IgD-negative memory B cell (primary cell): Measurements from ENCODE around the gene P2RY6. TPM values are rescaled to one million over a fixed set of nuclear protein-coding genes. Genes with fewer than 3 reads are reported as not detected.

Experiments used
- H3K27ac Mint-ChIP-seq, 3 donors: one replicate each; pipeline ENCODE4 v1.8.0; 2020 to 2022; ENCODE audit warnings: mild to moderate bottlenecking in 3 of 3, mixed read lengths in 3 of 3, moderate library complexity in 1 of 3
- H3K27me3 Mint-ChIP-seq: one replicate; pipeline ENCODE4 v1.8.0; 2021; ENCODE audit warnings: mixed read lengths
- H3K36me3 Mint-ChIP-seq: one replicate; pipeline ENCODE4 v1.8.0; 2020; ENCODE audit warnings: mild to moderate bottlenecking, mixed read lengths
- H3K4me1 Mint-ChIP-seq, 3 donors: one replicate each; pipeline ENCODE4 v1.8.0; 2020 to 2022; ENCODE audit warnings: mixed read lengths in 3 of 3, mild to moderate bottlenecking in 1 of 3
- H3K4me3 Mint-ChIP-seq, 4 donors: one replicate each; pipeline ENCODE4 v1.8.0; 2020 to 2022; ENCODE audit warnings: mild to moderate bottlenecking in 4 of 4, mixed read lengths in 4 of 4, moderate library complexity in 3 of 4
- H3K9me3 Mint-ChIP-seq, 3 donors: one replicate each; pipeline ENCODE4 v1.8.0; 2020 to 2021; ENCODE audit warnings: mixed read lengths in 3 of 3, mild to moderate bottlenecking in 1 of 3
- polyA plus RNA-seq: library from polyadenylated mRNA; unstranded; fragments of 300-500 nt; fragmentation: Illumina TruSeq; gene quantifications from one replicate; pipeline ENCODE4 v1.2.3, GENCODE V29; 2021

P2RY6 gene
- polyA plus RNA-seq, 1 donor from 2014 or later = not detected

DNA sequence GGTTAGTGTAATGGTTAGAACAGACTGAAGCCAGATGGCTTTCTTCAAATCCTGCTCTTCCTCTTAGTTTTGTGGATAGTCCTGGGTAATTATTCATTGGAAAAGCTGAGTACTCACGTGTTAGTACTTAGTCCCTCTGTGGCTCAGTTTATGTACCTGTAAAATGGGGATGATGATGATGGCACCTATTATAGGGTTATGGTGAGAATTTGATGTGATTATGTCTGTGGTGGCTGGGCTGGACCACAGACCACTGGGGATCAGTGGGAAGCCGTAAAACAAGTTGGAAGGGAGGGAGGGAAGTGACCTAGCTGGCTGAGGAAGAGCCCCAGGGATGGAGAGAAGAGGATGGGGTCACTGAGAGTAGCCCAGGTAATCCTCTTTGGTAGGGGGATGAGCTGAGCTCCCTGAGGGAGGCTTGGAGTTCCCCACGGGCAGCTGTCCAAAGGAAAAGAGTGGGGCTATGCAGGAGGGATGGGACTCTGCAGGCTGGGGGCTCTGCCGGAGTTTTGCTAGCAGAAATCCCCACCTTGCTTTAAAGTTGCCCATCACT lies 55.8 kb downstream of the P2RY6 start:
- Mint-ChIP-seq H3K36me3 (no peaks in the 10 kb centered on the region), H3K9me3 (peaks cover 0 to 1% (median 0%) of the 10 kb centered on the region in 3 donors), H3K27ac (no peak overlapping the region), H3K4me3 (peak overlapping the region in 1 of 4 donors; percentile 13), H3K4me1 (peaks cover 8 to 14% (median 12%) of the 10 kb centered on the region in 3 donors), H3K27me3 (no peaks in the 10 kb centered on the region)

DNA sequence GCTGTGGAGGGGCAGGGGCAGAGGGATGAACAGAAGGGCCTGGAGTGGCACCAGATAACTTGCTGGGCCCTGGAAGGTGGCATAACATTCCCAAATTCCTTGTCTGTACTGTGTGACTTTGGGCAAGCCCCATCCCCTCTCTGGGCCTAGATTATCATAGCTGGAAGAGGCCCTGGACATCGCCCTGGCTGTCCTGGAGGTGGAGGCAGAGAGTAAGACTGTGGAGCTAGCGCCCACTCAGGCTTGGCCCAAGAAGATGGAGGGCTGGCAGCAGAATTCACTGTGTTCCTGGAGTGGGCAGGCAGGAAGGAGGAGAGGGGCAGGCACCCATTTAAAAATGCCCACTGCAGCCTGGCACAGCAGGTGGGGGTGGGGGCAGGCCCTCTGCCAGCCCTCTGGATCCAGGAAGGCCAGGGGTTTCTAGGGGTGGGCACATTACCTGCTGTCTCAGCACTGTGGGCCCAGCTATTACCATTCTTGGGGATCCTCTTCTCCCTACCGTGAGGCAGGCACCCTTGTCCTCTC lies 58.5 kb downstream of the P2RY6 start:
- Mint-ChIP-seq H3K27ac (peak overlapping the region in 1 of 3 donors; percentile 52), H3K4me1 (peaks cover 2 to 4% (median 4%) of the 10 kb centered on the region in 3 donors), H3K9me3 (peaks cover 0 to 1% (median 0%) of the 10 kb centered on the region in 3 donors), H3K4me3 (no peak overlapping the region), H3K27me3 (peaks cover 2% of the 10 kb centered on the region), H3K36me3 (no peaks in the 10 kb centered on the region)

DNA sequence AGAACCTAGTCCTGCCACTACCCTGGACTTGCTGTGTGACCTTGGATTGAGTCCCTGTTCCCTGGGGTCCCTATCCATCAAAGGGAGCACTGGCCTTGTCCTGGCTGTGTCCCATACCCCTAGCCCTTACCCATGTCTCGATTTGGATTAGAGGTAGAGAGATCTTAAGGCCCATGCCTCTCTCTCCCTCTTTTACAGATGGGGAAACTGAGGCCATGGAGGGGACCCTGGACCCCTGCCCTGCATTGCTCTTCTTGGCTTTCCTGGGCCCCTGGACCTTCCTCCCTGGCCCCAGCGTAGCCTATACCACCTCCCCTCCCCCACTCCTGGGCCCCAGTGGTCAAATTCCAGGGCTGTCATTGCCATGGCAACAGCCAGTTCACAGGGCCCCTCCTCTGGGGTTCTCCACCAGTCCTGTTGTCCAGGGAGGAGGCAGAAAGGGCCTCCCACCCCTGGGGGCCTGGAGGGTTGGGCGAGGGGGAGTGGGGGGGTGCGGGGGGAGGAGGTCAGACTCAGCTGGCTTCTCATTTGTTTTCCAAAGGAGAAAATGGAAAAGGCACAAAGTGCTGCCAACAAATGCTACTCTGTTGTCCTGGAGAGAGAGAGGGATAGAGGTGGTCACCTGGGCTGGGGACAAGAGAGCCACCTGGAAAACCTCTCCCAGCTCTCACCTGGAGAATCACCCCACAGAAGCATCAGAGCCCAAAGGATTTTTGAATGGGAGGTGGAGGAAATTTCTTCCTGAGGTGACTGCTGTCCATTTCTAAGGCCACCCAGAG lies 59.2 kb downstream of the P2RY6 start:
- Mint-ChIP-seq H3K27me3 (peaks cover 2% of the 10 kb centered on the region), H3K36me3 (no peaks in the 10 kb centered on the region), H3K4me1 (peaks cover 0 to 2% (median 0%) of the 10 kb centered on the region in 3 donors), H3K4me3 (no peak overlapping the region), H3K27ac (no peak overlapping the region), H3K9me3 (peaks cover 0 to 1% (median 0%) of the 10 kb centered on the region in 3 donors)

DNA sequence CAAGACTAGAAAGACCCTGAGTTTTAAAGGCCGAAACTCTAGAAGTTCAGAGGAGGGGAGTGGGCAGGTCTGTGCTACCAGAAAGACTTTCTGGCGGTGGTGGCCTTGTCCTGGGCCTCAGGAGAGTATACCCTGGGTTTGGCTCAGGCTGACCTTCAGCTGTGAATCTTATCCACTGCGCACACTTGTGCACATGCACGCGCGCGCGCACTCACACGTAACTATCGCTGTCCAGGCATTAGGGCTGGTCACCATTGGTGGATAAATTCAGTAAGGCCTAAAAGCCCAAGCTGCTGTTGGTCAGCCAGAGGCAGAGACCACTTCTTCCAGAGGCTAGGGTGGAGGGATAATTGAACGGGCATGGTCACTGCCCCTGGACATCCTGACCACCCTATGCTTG lies 61.0 kb downstream of the P2RY6 start:
- Mint-ChIP-seq H3K27me3 (peaks cover 2% of the 10 kb centered on the region), H3K36me3 (no peaks in the 10 kb centered on the region), H3K4me1 (no peaks in the 10 kb centered on the region), H3K27ac (peak overlapping the region in 1 of 3 donors; percentile 79), H3K9me3 (no peaks in the 10 kb centered on the region), H3K4me3 (no peak overlapping the region)

DNA sequence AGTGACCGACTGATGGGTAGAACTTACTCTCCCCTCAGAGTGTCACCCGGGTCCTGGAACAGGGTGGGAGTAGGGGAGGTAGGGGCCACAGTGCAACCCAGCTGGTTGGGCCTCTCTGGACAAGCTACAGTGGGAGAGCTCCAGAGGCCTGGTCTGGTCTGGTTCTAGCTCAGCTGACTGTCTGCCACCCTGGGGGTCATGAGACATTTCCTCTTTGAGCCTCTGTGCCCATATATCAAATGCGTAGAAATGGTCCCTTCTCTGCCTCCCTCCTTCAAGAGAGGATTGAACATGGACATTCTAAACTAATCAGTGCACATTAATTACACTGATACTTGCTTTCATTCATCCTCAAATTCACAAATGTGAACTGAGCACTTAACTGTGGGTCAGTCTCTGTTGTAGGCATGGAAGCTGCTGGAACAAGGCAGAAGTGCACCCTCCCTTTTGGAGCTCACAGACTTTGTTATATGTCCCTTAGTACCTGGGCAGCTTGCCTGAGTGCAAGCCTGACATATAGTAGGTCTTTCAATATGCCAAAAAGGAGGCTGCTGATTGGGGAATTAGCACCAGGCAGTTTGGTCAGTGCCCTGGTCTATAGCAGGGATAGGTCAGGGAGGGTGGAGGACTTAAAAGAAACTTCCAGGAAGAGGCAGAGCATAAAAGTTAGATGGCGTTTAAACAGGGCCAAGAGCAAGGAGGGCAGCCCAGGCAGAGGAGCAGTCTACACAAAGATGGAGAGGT lies 61.7 kb downstream of the P2RY6 start:
- no peaks in the 10 kb centered on the region for H3K9me3 Mint-ChIP-seq
- no peaks in the 10 kb centered on the region for H3K4me1 Mint-ChIP-seq
- peaks cover under 1% of the 10 kb centered on the region for H3K36me3 Mint-ChIP-seq
- H3K27me3 Mint-ChIP-seq = peaks cover 2% of the 10 kb centered on the region
- H3K4me3 Mint-ChIP-seq = no peak overlapping the region
- H3K27ac Mint-ChIP-seq = peak overlapping the region in 1 of 3 donors; percentile 73

DNA sequence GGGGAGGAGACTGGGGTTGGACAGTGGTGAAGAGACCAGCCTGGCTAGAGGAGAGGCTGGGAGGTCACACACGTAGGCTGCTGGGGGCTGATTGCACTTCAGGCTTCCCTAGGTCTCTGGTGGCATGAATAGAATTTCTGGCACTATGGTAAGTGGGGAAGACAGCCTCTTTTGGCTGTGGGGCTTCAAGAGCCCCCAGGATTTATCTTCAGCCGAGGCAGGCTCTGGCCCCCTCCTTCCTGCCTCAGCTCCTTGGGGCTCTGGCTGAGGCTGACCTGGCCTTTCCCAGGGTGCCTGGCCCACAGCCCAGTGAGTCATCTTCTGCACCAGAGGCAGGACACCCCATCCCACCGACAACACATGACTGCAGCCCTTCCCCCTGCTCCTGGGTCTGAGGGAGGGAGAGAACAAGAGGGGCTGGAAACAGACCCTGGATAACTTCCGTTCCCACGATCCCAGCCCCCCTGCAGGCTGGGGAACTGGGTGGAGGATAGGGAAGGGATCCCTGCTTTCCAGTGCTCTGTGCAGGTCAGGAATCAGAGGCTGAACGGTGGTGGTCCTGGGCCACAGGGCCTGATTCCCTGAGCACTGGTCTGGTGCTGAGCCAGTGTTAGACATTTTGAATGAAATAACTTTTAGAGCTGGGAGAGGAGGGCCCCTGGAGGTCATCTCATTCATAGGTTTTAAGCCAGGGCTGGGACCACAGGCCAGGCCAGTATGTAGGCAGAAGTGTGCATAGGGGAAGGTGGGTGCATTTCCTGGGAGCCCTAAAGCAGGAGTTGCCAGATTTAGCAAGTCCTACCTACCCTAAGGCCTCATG lies 62.5 kb downstream of the P2RY6 start:
- H3K27ac Mint-ChIP-seq = peak overlapping the region in 1 of 3 donors; percentile 73
- peaks cover 2% of the 10 kb centered on the region for H3K27me3 Mint-ChIP-seq
- peaks cover 2% of the 10 kb centered on the region for H3K36me3 Mint-ChIP-seq
- no peaks in the 10 kb centered on the region for H3K4me1 Mint-ChIP-seq
- no peak overlapping the region for H3K4me3 Mint-ChIP-seq
- H3K9me3 Mint-ChIP-seq = no peaks in the 10 kb centered on the region

DNA sequence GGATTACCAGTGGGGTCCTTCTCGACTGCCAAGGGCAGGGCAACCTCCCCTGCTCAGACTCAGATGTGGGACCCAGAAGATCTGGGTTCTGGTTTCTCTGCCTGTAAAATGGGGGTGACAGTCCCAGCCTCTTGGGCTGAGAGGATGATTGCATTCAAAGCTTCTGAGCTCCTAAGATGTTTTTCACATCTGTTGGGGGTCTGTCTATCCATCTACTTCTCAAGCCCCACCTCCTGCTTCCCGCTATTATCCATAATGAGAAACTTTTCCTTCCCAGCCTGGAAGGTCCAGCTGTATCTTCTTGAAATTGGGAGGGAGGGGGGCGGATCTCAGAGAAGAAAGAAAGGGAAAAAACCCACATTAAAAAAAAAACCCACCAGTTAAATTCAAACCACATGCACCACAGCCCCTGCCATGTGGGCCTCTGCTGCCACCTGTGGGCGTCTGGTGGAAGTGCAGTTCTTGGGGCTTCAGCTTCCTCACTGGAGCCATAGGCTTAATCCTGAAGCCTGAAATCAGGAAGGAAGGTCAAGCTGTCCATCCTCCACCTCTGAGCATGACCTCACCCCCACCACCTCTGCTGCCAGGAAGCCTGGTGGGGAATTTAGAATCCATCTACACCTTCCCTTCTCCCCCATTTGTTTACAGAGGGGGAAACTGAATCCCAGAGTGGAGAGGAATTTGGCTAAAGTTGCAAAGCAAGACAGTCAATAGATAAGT lies 63.2 kb downstream of the P2RY6 start:
- Mint-ChIP-seq H3K4me1 (no peaks in the 10 kb centered on the region), H3K27ac (peak overlapping the region in 1 of 3 donors; percentile 57), H3K36me3 (peaks cover 2% of the 10 kb centered on the region)

DNA sequence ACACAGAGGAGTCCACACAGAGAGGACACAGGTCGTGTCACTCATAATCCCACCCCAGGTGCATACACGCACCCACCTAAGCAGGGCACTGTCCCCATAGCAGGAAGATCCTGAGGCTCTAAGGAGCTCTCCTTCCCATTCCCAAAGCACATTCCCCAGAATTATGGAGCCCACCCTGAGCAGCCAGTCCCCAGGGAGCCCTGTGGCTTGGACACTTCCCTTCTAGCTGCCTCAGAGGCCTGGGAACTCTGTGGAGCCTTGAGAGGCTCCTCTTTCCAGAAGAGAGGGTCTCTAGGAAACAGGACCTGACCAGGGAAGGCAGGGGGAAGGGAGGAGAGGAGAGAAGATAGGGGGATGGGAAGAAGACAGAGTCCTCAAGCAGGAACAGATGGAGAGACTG lies 65.7 kb downstream of the P2RY6 start:
- Mint-ChIP-seq H3K27me3 (peaks cover 2% of the 10 kb centered on the region), H3K4me1 (peaks cover 0 to 2% (median 0%) of the 10 kb centered on the region in 3 donors), H3K9me3 (no peaks in the 10 kb centered on the region), H3K4me3 (no peak overlapping the region), H3K36me3 (peaks cover 2% of the 10 kb centered on the region), H3K27ac (peak overlapping the region in 1 of 3 donors; percentile 59)

More for the DNA sequence above, 63.2 kb downstream of the P2RY6 start:
- H3K9me3 Mint-ChIP-seq = no peaks in the 10 kb centered on the region
- H3K27me3 Mint-ChIP-seq = peaks cover 2% of the 10 kb centered on the region
- H3K4me3 Mint-ChIP-seq = no peak overlapping the region

DNA sequence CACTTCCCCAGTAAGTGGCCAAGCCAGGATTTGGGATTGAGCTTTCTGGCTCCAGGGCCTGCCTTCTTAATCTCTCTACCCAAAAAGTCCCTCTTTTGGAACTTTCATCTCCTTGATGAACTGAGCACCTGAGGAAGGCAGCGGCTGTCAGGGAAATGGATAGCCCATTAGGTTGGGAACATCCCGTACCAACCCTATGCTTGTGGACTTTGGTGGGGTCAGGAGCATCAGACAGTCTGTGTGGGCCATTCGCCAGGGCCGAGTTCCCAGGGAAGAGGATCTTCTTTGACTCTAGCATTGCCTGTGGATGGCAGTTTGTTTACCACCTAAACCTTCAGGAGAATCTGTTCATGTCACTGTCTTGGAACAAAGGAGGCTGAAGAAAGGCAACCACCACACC lies 66.1 kb downstream of the P2RY6 start:
- Mint-ChIP-seq H3K4me3 (no peak overlapping the region), H3K9me3 (no peaks in the 10 kb centered on the region), H3K36me3 (peaks cover 2% of the 10 kb centered on the region), H3K4me1 (peaks cover 0 to 2% (median 0%) of the 10 kb centered on the region in 3 donors), H3K27ac (no peak overlapping the region), H3K27me3 (peaks cover 2% of the 10 kb centered on the region)

DNA sequence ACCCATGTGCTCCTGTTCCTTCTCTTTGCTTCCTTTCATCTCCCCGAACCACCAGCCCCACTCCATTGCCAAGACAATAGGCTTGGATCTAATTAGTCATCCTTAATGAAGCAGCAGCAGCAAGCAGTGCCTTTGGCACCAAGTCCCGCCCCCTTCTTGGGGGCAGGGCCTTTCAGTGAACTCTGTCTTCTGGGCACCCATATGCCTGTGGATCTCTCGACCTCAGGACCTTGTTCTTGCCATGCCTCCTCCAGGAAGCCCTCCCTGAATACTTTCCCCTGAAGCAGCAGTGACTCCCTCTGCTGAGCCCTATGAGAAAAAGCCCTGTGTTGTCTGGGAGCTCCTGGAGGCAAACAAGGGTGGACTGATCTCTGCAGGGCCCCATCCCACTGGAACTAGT lies 68.0 kb downstream of the P2RY6 start:
- H3K27ac Mint-ChIP-seq = no peak overlapping the region
- no peak overlapping the region for H3K4me3 Mint-ChIP-seq
- no peaks in the 10 kb centered on the region for H3K27me3 Mint-ChIP-seq
- H3K4me1 Mint-ChIP-seq = peaks cover 0 to 2% (median 0%) of the 10 kb centered on the region in 3 donors
- H3K36me3 Mint-ChIP-seq = peaks cover 2% of the 10 kb centered on the region
- no peaks in the 10 kb centered on the region for H3K9me3 Mint-ChIP-seq

DNA sequence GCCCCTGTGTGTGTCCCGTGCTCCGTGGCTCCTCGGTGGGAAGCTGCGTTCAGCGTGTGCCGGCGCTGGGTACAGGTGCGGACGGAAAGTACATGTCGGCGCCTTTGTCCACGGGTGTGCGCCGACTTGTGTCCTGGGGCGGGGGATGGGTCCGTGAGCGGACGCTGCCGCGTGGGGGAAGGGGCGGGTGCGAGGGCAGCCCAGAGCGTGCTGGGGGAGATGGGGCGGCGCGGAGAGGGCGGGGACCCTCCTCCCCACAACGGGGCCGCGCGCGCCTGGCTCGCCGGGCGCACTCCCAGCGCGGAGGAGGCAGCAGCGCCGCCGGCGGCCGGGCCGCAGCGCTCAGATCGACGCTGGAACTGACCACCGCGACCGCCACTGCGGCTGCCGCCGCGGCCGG lies 70.5 kb downstream of the P2RY6 start:
- Mint-ChIP-seq H3K36me3 (peaks cover 2% of the 10 kb centered on the region), H3K9me3 (no peaks in the 10 kb centered on the region), H3K4me1 (peaks cover 0 to 2% (median 0%) of the 10 kb centered on the region in 3 donors), H3K27ac (no peak overlapping the region), H3K27me3 (no peaks in the 10 kb centered on the region), H3K4me3 (no peak overlapping the region)

DNA sequence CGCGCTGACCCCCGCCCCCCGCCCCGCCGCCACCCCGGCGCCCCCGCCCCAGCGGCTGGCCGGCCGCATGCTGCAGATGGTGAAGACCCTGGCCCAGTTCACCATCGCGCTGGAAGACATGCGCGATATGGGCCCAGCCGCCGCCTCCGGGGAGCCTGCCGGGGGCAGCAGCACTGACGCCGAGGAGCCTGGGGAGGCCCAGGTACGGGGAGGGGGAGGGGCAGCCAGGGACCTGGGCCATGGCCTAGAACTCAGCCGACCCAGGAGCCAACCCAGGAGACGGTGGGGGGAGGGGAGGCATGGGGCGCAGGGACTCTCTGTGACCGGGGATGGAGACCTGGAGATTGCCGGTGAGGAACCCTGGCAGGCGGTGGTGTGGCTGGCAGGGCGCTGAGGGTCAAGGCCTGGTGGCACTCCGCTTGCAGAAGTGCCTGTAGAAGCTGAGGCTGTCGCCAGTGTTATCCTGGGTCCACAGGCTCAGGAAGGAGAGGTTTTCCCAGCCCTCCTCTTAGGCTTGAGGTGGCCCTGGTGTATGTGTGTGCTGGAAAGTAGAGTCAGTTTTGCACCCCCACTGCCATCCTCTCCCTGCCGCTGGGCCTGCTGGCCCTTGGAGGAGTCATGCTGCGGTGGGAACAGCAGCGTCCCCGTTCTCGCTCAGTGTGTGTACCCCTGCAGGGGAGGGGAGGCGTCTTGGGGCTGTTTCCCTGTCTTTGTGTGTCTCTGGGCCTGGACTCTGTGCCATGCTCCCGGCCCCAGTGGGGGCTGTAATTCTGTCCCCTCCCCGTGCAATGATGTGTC lies 71.1 kb downstream of the P2RY6 start:
- H3K4me3 Mint-ChIP-seq = no peak overlapping the region

DNA sequence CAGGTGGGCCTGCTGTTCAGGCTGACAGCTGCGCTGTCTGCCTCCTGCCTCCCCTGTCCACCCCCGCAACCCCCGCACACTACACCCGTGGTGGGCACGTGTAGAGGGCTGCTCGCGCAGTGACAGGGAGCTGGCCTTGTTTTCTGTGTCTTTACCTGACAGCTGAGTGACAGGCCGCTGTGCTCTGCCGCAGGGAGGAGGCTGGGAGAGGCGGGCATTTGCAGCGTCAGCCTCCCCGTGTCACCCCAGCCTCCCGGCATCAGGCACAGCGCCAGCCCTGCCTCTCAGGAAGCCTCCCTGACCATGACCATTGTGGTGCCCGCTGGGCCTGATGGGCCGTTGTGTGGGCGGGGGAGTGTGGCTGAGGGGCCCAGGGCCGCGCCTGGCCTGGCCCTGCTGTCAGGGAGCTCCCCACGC lies 72.1 kb downstream of the P2RY6 start:
- H3K4me3 Mint-ChIP-seq = no peak overlapping the region
- H3K36me3 Mint-ChIP-seq = no peaks in the 10 kb centered on the region
- H3K4me1 Mint-ChIP-seq = peaks cover 0 to 2% (median 0%) of the 10 kb centered on the region in 3 donors
- no peaks in the 10 kb centered on the region for H3K9me3 Mint-ChIP-seq
- no peak overlapping the region for H3K27ac Mint-ChIP-seq
- peaks cover 2% of the 10 kb centered on the region for H3K27me3 Mint-ChIP-seq

More for the DNA sequence above, 71.1 kb downstream of the P2RY6 start:
- Mint-ChIP-seq H3K27ac (no peak overlapping the region), H3K9me3 (no peaks in the 10 kb centered on the region), H3K4me1 (peaks cover 0 to 2% (median 0%) of the 10 kb centered on the region in 3 donors), H3K27me3 (no peaks in the 10 kb centered on the region), H3K36me3 (peaks cover 2% of the 10 kb centered on the region)
